GM21381 (cell line): ENCODE results near the gene KIF13A.
"Not testable (repeated sequence)": the region's sequence is repeated elsewhere in the genome, so short reads cannot be mapped to it uniquely, and the experiment has no call there.

Experiments
- ATAC-seq: cut with Tn5 transposase; IDR thresholded peaks from one replicate; pipeline ENCODE4 v1.9.1; 2021; ENCODE audit warnings: mild to moderate bottlenecking, moderate library complexity; ENCODE audit not compliant: unreplicated experiment

The KIF13A gene

GRCh38 chr6:17851720-17852161 is 135.7 kb downstream of the KIF13A start:
- no peak for ATAC-seq

- no peak for ATAC-seq
Measured at GRCh38 chr6:17851001-17851719, 136.3 kb downstream of the KIF13A start.

- no peak for ATAC-seq
Measured at GRCh38 chr6:17850281-17850680, 137.2 kb downstream of the KIF13A start.

GRCh38 chr6:17847203-17847760 is 140.2 kb downstream of the KIF13A start:
- no peak for ATAC-seq

- no peak for ATAC-seq
Measured at GRCh38 chr6:17846762-17847161, 140.7 kb downstream of the KIF13A start.

GRCh38 chr6:17845598-17845997 is 141.8 kb downstream of the KIF13A start:
- no peak for ATAC-seq

GRCh38 chr6:17844967-17845366 is 142.5 kb downstream of the KIF13A start:
- not testable (repeated sequence) for ATAC-seq

GRCh38 chr6:17842934-17843821 is 144.3 kb downstream of the KIF13A start:
- no peak for ATAC-seq

- ATAC-seq, result no peak
Measured at GRCh38 chr6:17842014-17842776, 145.2 kb downstream of the KIF13A start.

- no peak for ATAC-seq
Measured at GRCh38 chr6:17839513-17840223, 147.8 kb downstream of the KIF13A start.

- ATAC-seq, result no peak
Measured at GRCh38 chr6:17836293-17836692, 151.1 kb downstream of the KIF13A start.

- no peak for ATAC-seq
Measured at GRCh38 chr6:17835784-17836183, 151.7 kb downstream of the KIF13A start.

GRCh38 chr6:17831135-17831534 is 156.3 kb downstream of the KIF13A start:
- no peak for ATAC-seq

- no peak for ATAC-seq
Measured at GRCh38 chr6:17829905-17830304, 157.5 kb downstream of the KIF13A start.

GRCh38 chr6:17828149-17828548 is 159.3 kb downstream of the KIF13A start:
- ATAC-seq, result no peak

- ATAC-seq, result no peak
Measured at GRCh38 chr6:17826301-17826700, 161.1 kb downstream of the KIF13A start.

GRCh38 chr6:17820055-17820454 is 167.4 kb downstream of the KIF13A start:
- no peak for ATAC-seq

- no peak for ATAC-seq
Measured at GRCh38 chr6:17817763-17818162, 169.7 kb downstream of the KIF13A start.

- ATAC-seq, result no peak
Measured at GRCh38 chr6:17816921-17817611, 170.4 kb downstream of the KIF13A start.

GRCh38 chr6:17813542-17813941 is 173.9 kb downstream of the KIF13A start:
- ATAC-seq, result no peak
